Germinal center (tissue), 1 donor: ENCODE data around the gene KCNH1.

Source experiments
- DNase-seq: peaks from one replicate; pipeline ENCODE4 v3.0.0; 2012; ENCODE audit warnings: mixed read lengths, low spot score

The KCNH1 gene

DNA sequence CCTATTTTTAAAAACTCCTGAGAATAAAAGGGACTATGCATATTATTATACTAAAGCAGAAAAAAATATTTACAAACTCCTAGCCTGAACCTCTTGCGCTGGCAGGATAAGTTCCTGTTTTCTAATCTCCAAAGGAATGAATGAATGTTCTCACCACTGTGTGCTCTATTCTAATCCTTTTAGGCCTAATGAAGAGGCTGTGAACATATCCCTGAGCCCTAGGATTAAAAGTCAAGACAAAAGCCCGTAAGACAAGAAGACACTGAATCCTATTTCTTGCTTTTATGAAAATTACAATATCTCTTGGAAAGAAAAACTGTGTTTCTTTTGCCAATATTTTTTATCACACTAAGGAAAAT lies 487.7 kb downstream of the KCNH1 start:
- no peak for DNase-seq

DNA sequence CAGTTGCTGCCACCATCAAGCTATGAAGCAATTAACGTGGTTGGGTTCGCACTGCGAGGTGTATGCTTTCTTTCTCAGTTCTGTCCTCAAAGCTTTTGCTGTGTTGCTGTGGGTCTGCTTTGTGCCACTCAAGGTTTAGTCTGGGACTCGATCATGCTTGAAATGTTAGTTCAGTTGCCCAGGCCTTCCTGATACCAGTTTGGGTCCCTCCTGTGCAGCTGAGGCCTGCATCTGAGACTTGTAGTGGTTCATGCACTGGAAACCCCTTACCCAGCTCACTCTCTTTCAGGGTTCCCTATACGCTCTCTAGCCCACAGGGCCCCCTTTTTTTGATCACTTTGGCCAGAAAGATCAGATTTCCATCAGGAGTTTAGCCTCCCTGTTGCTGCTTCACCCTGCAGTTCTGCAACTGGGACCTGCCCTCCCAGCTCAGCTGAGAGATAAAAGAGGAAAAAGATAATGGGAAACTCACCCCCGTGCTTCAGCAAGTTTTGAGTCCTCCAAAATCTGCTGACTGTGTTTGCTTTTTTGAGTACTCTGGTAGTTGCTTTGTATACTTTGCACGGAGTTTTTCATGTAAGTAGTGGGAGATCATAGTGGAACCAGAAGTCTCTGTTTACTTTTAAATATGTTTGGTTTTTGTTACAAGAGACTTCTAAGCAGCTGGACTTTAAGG lies 488.2 kb downstream of the KCNH1 start:
- no peak for DNase-seq

GRCh38 chr1:210641582-210641981 lies 492.4 kb downstream of the KCNH1 start:
- DNase-seq = no peak

DNA sequence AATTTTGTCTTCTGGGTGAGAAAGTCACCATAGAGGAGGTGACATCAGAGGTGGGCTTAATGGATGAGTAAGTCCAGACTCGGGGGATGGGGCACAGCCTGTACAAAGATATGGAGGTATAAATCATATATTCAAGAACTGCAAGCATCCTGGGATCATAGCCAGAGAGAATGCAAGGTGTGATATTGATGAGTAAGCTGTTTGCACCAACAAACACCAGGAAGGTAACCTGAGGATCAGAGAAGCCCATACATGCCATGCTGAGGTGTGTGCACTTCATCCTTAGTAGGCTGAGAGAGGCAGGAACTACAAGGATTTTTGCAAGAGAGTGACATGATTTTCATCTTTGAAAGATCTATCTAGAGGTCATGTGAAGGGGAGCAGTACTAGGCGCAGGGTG lies 498.8 kb downstream of the KCNH1 start:
- DNase-seq = no peak

- DNase-seq = no peak
These were observed 500.3 kb downstream of the KCNH1 start for GRCh38 chr1:210633636-210634035.

DNA sequence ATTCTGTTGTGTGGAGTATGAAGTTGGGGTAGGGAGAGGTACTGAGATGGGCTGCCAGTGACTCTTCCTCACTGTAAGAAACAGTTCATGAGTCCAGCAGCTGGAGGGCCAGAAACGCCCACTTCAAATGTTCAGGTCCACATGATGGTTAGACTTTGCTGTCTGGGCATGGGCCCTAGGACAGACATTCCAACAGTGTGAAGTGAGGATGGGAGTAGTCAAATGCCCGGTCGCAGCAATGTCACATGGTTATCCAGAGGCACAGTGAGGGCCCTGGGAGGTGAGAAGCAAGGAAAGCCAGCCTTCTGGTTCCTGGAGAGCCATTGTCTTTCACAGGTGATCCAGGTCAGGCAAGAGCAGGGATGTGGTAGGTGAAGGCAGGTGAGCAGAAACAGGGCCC lies 500.8 kb downstream of the KCNH1 start:
- DNase-seq = no peak

GRCh38 chr1:210631399-210631798 lies 502.5 kb downstream of the KCNH1 start:
- DNase-seq = no peak

GRCh38 chr1:210629276-210629675 lies 504.7 kb downstream of the KCNH1 start:
- no peak for DNase-seq

DNA sequence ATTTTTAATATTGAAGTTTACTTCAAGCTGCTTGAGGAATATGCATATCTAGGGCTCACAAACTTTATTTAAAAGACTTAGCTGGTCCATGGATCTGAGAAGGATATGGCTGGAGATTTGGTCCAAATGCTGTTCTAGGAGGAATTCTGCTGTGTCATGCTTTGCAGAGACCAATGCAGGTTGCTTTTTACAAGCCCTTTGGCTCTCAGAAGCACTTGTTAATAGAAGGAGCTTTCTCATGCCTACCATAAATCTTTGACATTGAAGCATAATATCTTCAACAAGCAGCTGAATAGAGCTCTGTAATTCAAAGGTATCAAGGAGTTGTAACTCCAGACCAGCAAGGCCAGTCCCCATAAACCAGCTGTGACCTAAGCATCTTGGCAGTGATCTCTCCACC lies 506.2 kb downstream of the KCNH1 start:
- DNase-seq = no peak
